GM12891 (cell line): ENCODE data around the gene USP12.

Source experiments
- PAX5 ChIP-seq: IDR thresholded peaks from 2 replicates; pipeline ENCODE4 v1.6.1; 2011; ENCODE audit warnings: low read length, moderate library complexity, mild to moderate bottlenecking; ENCODE audit not compliant: insufficient read depth, severe bottlenecking
- POLR2A ChIP-seq: IDR thresholded peaks from 2 replicates; pipeline ENCODE4 v1.6.1; 2011; ENCODE audit warnings: low read depth, low read length, control low read depth
- POLR2AphosphoS5 ChIP-seq: IDR thresholded peaks from 2 replicates; pipeline ENCODE4 v1.6.1; 2011; ENCODE audit warnings: low read depth, low read length, control low read depth
- SPI1 ChIP-seq: IDR thresholded peaks from 2 replicates; pipeline ENCODE4 v1.6.1; 2011; ENCODE audit warnings: low read depth, low read length, control low read depth
- TAF1 ChIP-seq: IDR thresholded peaks from 2 replicates; pipeline ENCODE4 v1.6.1; 2011; ENCODE audit warnings: low read depth, low read length, control low read depth

DNA sequence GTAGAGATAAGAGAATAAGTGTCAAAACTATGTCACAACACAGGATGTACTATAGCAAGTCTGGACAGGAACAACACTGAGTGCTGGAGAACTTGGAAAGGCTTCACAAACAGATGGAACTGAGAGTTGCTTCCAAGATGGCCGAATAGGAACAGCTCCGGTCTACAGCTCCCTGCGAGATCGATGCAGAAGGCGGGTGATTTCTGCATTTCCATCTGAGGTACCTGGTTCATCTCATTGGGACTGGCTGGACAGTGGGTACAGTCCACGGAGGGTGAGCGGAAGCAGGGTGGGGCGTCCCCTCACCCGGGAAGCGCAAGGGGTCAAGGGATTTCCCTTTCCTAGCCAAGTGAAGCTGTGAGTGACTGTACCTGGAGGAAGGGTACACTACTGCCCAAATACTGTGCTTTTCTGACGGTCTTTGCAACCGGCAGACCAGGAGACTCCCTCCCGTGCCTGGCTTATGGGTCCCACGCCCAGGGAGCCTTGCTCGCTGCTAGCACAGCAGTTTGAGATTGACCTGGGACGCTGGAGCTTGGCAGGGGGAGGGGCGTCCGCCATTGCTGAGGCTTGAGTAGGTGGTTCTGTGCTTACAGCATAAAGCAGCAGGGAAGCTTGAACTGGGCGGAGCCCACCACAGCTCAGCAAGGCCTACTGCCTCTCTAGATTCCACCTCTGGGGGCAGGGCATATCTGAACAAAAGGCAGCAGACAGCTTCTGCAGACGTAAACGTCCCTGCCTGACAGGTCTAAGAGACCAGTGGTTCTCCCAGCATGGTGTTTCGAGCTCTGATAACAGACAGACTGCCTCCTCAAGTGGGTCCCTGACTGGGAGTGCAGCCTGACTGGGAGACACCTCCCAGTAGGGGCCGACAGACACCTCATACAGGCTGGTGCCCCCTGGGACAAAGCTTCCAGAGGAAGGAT is 46.0 kb downstream of the USP12 start:
- TF ChIP-seq POLR2A: no peak
- no peak for TF ChIP-seq POLR2AphosphoS5
- no peak for TF ChIP-seq TAF1
- no peak for TF ChIP-seq PAX5
- no peak for TF ChIP-seq SPI1
